ENCODE results near the gene VIM.

The VIM gene

GRCh38 chr10:17229016-17229716, 1.1 kb downstream of the VIM start (continued):
- peak; percentile 24 for TF ChIP-seq ZNF692 (tag by site-specific recombination; IDR thresholded peaks at IDR 0.05)
- TF ChIP-seq TSHZ1 (tag by site-specific recombination; IDR thresholded peaks at IDR 0.05; ENCODE audit: borderline replicate concordance): no peak
- no peak for TF ChIP-seq ZNF777 (tag by site-specific recombination; IDR thresholded peaks at IDR 0.05; ENCODE audit: borderline replicate concordance)
- no peak for TF ChIP-seq ZNF366 (tag by site-specific recombination; conservative IDR thresholded peaks at IDR 0.05)
- no peak; the same call in 1 of the 2 replicates for TF ChIP-seq YY2 (tag by site-specific recombination; IDR thresholded peaks at IDR 0.05)
- TF ChIP-seq ZNF24 (tag by site-specific recombination; IDR thresholded peaks at IDR 0.05): no peak
- no peak for TF ChIP-seq ZNF37A (tag by site-specific recombination; IDR thresholded peaks at IDR 0.05)
- TF ChIP-seq ZNF214 (tag by site-specific recombination; IDR thresholded peaks at IDR 0.05; ENCODE audit: borderline replicate concordance): no peak
- TF ChIP-seq ZNF654 (tag by site-specific recombination; IDR thresholded peaks at IDR 0.05; ENCODE audit: low read depth): no peak
- peak; percentile 71 for TF ChIP-seq EGR2 (tag by site-specific recombination; IDR thresholded peaks at IDR 0.05; ENCODE audit: low read depth)
- TF ChIP-seq ZBTB7A (tag by site-specific recombination; IDR thresholded peaks at IDR 0.05; ENCODE audit: low read depth): peak; percentile 44
- no peak for TF ChIP-seq ZFP3 (tag by site-specific recombination; IDR thresholded peaks at IDR 0.05; ENCODE audit: low read depth)
- TF ChIP-seq ZNF2 (tag by site-specific recombination; IDR thresholded peaks at IDR 0.05): peak; percentile 87
- TF ChIP-seq HIC1 (tag by site-specific recombination; IDR thresholded peaks at IDR 0.05): peak; percentile 68
- no peak; the same call in 1 of the 2 replicates for TF ChIP-seq OSR2 (tag by site-specific recombination; IDR thresholded peaks at IDR 0.05)
- no peak for TF ChIP-seq ZSCAN4 (tag by site-specific recombination; IDR thresholded peaks at IDR 0.05)
- TF ChIP-seq PBX3 (CRISPR knock-in tag; IDR thresholded peaks at IDR 0.05): peak; percentile 78
- peak; percentile 51 for TF ChIP-seq ZBTB48 (tag by site-specific recombination; IDR thresholded peaks at IDR 0.05)
- TF ChIP-seq ZNF830 (tag by site-specific recombination; IDR thresholded peaks at IDR 0.05; ENCODE audit: low read depth): no peak
- TF ChIP-seq BCL11B (tag by site-specific recombination; IDR thresholded peaks at IDR 0.05; ENCODE audit: low read depth): no peak
- TF ChIP-seq, protein P1, sequence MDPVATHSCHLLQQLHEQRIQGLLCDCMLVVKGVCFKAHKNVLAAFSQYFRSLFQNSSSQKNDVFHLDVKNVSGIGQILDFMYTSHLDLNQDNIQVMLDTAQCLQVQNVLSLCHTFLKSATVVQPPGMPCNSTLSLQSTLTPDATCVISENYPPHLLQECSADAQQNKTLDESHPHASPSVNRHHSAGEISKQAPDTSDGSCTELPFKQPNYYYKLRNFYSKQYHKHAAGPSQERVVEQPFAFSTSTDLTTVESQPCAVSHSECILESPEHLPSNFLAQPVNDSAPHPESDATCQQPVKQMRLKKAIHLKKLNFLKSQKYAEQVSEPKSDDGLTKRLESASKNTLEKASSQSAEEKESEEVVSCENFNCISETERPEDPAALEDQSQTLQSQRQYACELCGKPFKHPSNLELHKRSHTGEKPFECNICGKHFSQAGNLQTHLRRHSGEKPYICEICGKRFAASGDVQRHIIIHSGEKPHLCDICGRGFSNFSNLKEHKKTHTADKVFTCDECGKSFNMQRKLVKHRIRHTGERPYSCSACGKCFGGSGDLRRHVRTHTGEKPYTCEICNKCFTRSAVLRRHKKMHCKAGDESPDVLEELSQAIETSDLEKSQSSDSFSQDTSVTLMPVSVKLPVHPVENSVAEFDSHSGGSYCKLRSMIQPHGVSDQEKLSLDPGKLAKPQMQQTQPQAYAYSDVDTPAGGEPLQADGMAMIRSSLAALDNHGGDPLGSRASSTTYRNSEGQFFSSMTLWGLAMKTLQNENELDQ (tag by site-specific recombination; IDR thresholded peaks at IDR 0.05; ENCODE audit: low read depth): no peak
- no peak for TF ChIP-seq ZNF585B (tag by site-specific recombination; IDR thresholded peaks at IDR 0.05)
- TF ChIP-seq ELK4 (IDR thresholded peaks at IDR 0.05; ENCODE audit: borderline replicate concordance, low read depth, low read length): no peak
- TF ChIP-seq ZNF223 (tag by site-specific recombination; IDR thresholded peaks at IDR 0.05): no peak
- no peak; the same call in 1 of the 2 replicates for TF ChIP-seq ZSCAN23 (tag by site-specific recombination; IDR thresholded peaks at IDR 0.05)
- no peak for TF ChIP-seq ZNF664 (tag by site-specific recombination; IDR thresholded peaks at IDR 0.05)
- no peak; the same call in 1 of the 2 replicates for TF ChIP-seq ZNF221 (tag by site-specific recombination; IDR thresholded peaks at IDR 0.05; ENCODE audit: borderline replicate concordance)

Measured in HEK293 (cell line).